RWPE1 (cell line): ENCODE measurements around the gene PRDM13.
"Not testable (repeated sequence)": the region's sequence is repeated elsewhere in the genome, so short reads cannot be mapped to it uniquely, and the experiment has no call there.

ENCODE experiments used
- CTCF ChIA-PET: fragments of 350-600 bp; sonication (Branson Sonifier 250); formaldehyde crosslinking; extraction: SDS; loops from one replicate; lab custom pipeline; 2021; lab: Yijun Ruan, JAX
- POLR2A ChIA-PET: fragments of 400-600 bp; formaldehyde crosslinking; extraction: SDS; loops from one replicate; lab custom pipeline; 2020; ENCODE audit warnings: antibody characterized with exemption; ENCODE audit not compliant: low non-redundant PET; lab: Yijun Ruan, JAX
- DNase-seq: peaks from one replicate; pipeline ENCODE4 v3.0.0; 2012; ENCODE audit warnings: low spot score
- H3K27ac ChIP-seq: fragments of 450-650 bp; 2 replicates; pipeline ENCODE4 v1.5.1; 2017
- CTCF ChIP-seq: fragments of 450-650 bp; conservative IDR thresholded peaks from 2 replicates; pipeline ENCODE4 v1.5.1; 2017; ENCODE audit warnings: low read depth, mild to moderate bottlenecking

The PRDM13 gene

GRCh38 chr6:99613409-99613704 lies 6.7 kb downstream of the PRDM13 start:
- CTCF ChIA-PET, result interaction anchor here (0.5 to 0.9 kb wide), 7 partner anchors 10 to 1212 kb away, joined by 3 to 7 read pairs (median 3); no protein-coding TSS in a partner anchor
- DNase-seq, result peak; percentile 31
- H3K27ac ChIP-seq, result no peak overlapping the region
- 0 out of 2 replicates have a peak, but pooled peaks have one; percentile 12 for TF ChIP-seq CTCF
- POLR2A ChIA-PET, result no interaction called here

- ChIA-PET POLR2A (no interaction called here), CTCF (interaction anchor here (0.7 to 0.9 kb wide), 5 partner anchors 10 to 225 kb away, joined by 3 to 7 read pairs (median 3); no protein-coding TSS in a partner anchor)
- no peak overlapping the region for H3K27ac ChIP-seq
- TF ChIP-seq CTCF, result no peak
- no peak for DNase-seq
These were observed 7.2 kb downstream of the PRDM13 start for GRCh38 chr6:99613705-99614429.

- POLR2A ChIA-PET, result no interaction called here
- H3K27ac ChIP-seq, result no peak overlapping the region
- no peak for DNase-seq
- TF ChIP-seq CTCF, result no peak
- CTCF ChIA-PET, result interaction anchor here (0.7 kb wide), 1 partner anchor 224 kb away, joined by 3 read pairs; no protein-coding TSS in a partner anchor
These were observed 8.0 kb downstream of the PRDM13 start for GRCh38 chr6:99614430-99615186.

GRCh38 chr6:99617131-99617530 lies 10.5 kb downstream of the PRDM13 start:
- no peak for TF ChIP-seq CTCF
- ChIA-PET CTCF (no interaction called here), POLR2A (no interaction called here)
- DNase-seq, result no peak
- H3K27ac ChIP-seq, result no peak overlapping the region

GRCh38 chr6:99618649-99619408 lies 12.2 kb downstream of the PRDM13 start:
- ChIA-PET CTCF (no interaction called here), POLR2A (no interaction called here)
- no peak for TF ChIP-seq CTCF
- H3K27ac ChIP-seq, result no peak overlapping the region
- DNase-seq, result no peak

GRCh38 chr6:99619409-99619762 lies 12.8 kb downstream of the PRDM13 start:
- DNase-seq, result no peak
- CTCF ChIA-PET, result no interaction called here
- POLR2A ChIA-PET, result no interaction called here
- H3K27ac ChIP-seq, result no peak overlapping the region
- no peak for TF ChIP-seq CTCF

- H3K27ac ChIP-seq, POLR2A ChIA-PET, DNase-seq, CTCF ChIA-PET: not testable (repeated sequence)
These were observed 15.4 kb downstream of the PRDM13 start for GRCh38 chr6:99622044-99622443.
